ENCODE data around the gene ADH1B. TPM values are rescaled to one million over a fixed set of nuclear protein-coding genes. Genes with fewer than 3 reads are reported as not detected.

The ADH1B gene
- polyA plus RNA-seq, 3 donors, result not detected

- no peak within 1 kb of the TSS for H3K27ac ChIP-seq (ENCODE audit: low read depth in 1 of 2, low read length in 2 of 2)
- H3K27me3 Mint-ChIP-seq (ENCODE audit: low read depth in 3 of 3), result no peaks in the 10 kb centered on the region
- H3K9me3 Mint-ChIP-seq, result peaks cover 4 to 20% (median 11%) of the 10 kb centered on the region in 7 donors
- H3K4me3 ChIP-seq (replicated peaks in 1 of 3; ENCODE audit: low read depth in 2 of 3, low read length in 3 of 3), result no peak within 1 kb of the TSS
- H3K36me3 ChIP-seq (replicated peaks in 1 of 2; ENCODE audit: control insufficient read depth in 1 of 2, insufficient read depth in 2 of 2, low read length in 2 of 2), result no peaks in the 10 kb centered on the region
- H3K4me1 ChIP-seq (ENCODE audit: control insufficient read depth in 1 of 2, insufficient read depth in 2 of 2, low read length in 2 of 2), result no peaks in the 10 kb centered on the region
- TF ChIP-seq CTCF (IDR thresholded peaks at IDR 0.05), result no peak
- no peak within 1 kb of the TSS for H3K9ac ChIP-seq (ENCODE audit: insufficient read depth, low read length, poor library complexity, severe bottlenecking)
- no peaks in the 10 kb centered on the region for H3K4me1 Mint-ChIP-seq
- H3K9me3 ChIP-seq (replicated peaks in 1 of 2; ENCODE audit: control insufficient read depth in 1 of 2, insufficient read depth in 1 of 2, low read length in 2 of 2), result peaks cover 12 to 13% of the 10 kb centered on the region in 2 donors
- H2AFZ ChIP-seq (ENCODE audit: insufficient read depth, low read depth, low read length, poor library complexity, severe bottlenecking), result no peak within 1 kb of the TSS
- H3K36me3 Mint-ChIP-seq, result no peaks in the 10 kb centered on the region
- H3K27ac Mint-ChIP-seq, result no peak within 1 kb of the TSS
- no peaks in the 10 kb centered on the region for H3K27me3 ChIP-seq (ENCODE audit: control insufficient read depth in 2 of 2, insufficient read depth in 2 of 2, low read length in 2 of 2)
- no peak within 1 kb of the TSS for H3K4me2 ChIP-seq (replicated peaks; ENCODE audit: extremely low read depth, low read length, poor library complexity, severe bottlenecking)
- H3K4me3 Mint-ChIP-seq, result no peak within 1 kb of the TSS
- no peaks in the 10 kb centered on the region for H3K79me2 ChIP-seq (ENCODE audit: insufficient read depth, low read length)
- intact Hi-C loops (cut with micrococcal nuclease), result no loop called here
- DNase-seq, result no peak
- no peaks in the 10 kb centered on the region for H4K20me1 ChIP-seq (ENCODE audit: insufficient read depth, low read length)
- no CpG with 5 or more reads among the region's 3 CpGs for WGBS (ENCODE audit: insufficient coverage)
These were observed 30.1 kb downstream of the ADH1B start, which contains the start of gene ADH1A for GRCh38 chr4:99290848-99291786. ADH1A (minus strand) TSS chr4:99290985; CDS start chr4:99290914, 71 bp downstream.

DNA sequence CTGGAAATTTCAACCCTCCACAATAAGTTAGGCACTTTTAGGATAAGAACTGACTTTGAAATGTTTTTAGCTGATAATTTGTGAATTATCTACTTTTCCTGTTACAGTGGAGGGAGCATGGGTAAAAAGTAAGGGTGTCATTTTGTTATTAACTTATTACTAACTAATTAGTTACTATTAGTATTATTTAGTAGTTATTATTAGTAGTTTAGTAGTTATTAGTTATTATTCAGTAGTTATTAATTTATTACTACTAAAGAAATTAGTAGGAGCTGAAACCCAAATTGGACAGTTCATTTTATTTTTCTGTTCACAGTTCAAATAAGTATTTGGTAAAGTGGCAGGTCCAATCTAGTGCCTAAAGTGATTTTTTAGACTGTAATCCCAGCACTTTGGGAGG is 35.8 kb downstream of the ADH1B start:
- Histone ChIP-seq H4K20me1 (ENCODE audit: insufficient read depth, low read length) (no peaks in the 10 kb centered on the region), H3K27ac (ENCODE audit: low read depth in 1 of 2, low read length in 2 of 2) (no peak overlapping the region)
- intact Hi-C loops (cut with micrococcal nuclease), result no loop called here

More for the DNA sequence above, 35.8 kb downstream of the ADH1B start:
- Mint-ChIP-seq H3K4me1 (no peaks in the 10 kb centered on the region), H3K27me3 (ENCODE audit: low read depth in 3 of 3) (no peaks in the 10 kb centered on the region), H3K9me3 (peaks cover 0 to 7% (median 3%) of the 10 kb centered on the region in 7 donors), H3K4me3 (no peak overlapping the region), H3K36me3 (no peaks in the 10 kb centered on the region), H3K27ac (no peak overlapping the region)
- Histone ChIP-seq H2AFZ (ENCODE audit: insufficient read depth, low read depth, low read length, poor library complexity, severe bottlenecking) (no peak overlapping the region), H3K9me3 (replicated peaks in 1 of 2; ENCODE audit: control insufficient read depth in 1 of 2, insufficient read depth in 1 of 2, low read length in 2 of 2) (peaks cover 0 to 4% of the 10 kb centered on the region in 2 donors), H3K4me1 (ENCODE audit: control insufficient read depth in 1 of 2, insufficient read depth in 2 of 2, low read length in 2 of 2) (no peaks in the 10 kb centered on the region), H3K36me3 (replicated peaks in 1 of 2; ENCODE audit: control insufficient read depth in 1 of 2, insufficient read depth in 2 of 2, low read length in 2 of 2) (no peaks in the 10 kb centered on the region), H3K79me2 (ENCODE audit: insufficient read depth, low read length) (no peaks in the 10 kb centered on the region), H3K4me3 (replicated peaks in 1 of 3; ENCODE audit: low read depth in 2 of 3, low read length in 3 of 3) (no peak overlapping the region), H3K9ac (ENCODE audit: insufficient read depth, low read length, poor library complexity, severe bottlenecking) (no peak overlapping the region), H3K27me3 (ENCODE audit: control insufficient read depth in 2 of 2, insufficient read depth in 2 of 2, low read length in 2 of 2) (no peaks in the 10 kb centered on the region), H3K4me2 (replicated peaks; ENCODE audit: extremely low read depth, low read length, poor library complexity, severe bottlenecking) (no peak overlapping the region)
- no peak for DNase-seq
- TF ChIP-seq CTCF (IDR thresholded peaks at IDR 0.05), result no peak

Measured in CD14-positive monocyte (primary cell).